MM.1S (cell line): ENCODE data around the gene TCF7L2.

Experiments
- DNase-seq: peaks from one replicate; pipeline ENCODE4 v3.0.0-alpha.2; 2015
- H2AFZ ChIP-seq: fragments of 300-600 bp; sonication (generic); 2 replicates; pipeline ENCODE4 v1.6.0; 2016; ENCODE audit warnings: antibody characterized with exemption, low read length
- H3F3A ChIP-seq: fragments of 300-600 bp; sonication (generic); 2 replicates; pipeline ENCODE4 v1.6.1; 2016; ENCODE audit warnings: mild to moderate bottlenecking, antibody characterized with exemption, low read length, moderate library complexity, mixed read lengths; ENCODE audit not compliant: insufficient read depth
- H3K27ac ChIP-seq: fragments of 300-600 bp; sonication (generic); 2 replicates; pipeline ENCODE4 v1.5.1; 2016; ENCODE audit warnings: mild to moderate bottlenecking, low read length
- H3K27me3 ChIP-seq: fragments of 300-600 bp; sonication (generic); replicated peaks from 2 replicates; pipeline ENCODE4 v1.6.0; 2016; ENCODE audit warnings: low read length; ENCODE audit not compliant: insufficient read depth
- H3K36me3 ChIP-seq: fragments of 300-600 bp; sonication (generic); replicated peaks from 2 replicates; pipeline ENCODE4 v1.6.1; 2016; ENCODE audit warnings: mild to moderate bottlenecking, low read length, mixed read lengths; ENCODE audit not compliant: insufficient read depth
- H3K4me1 ChIP-seq: fragments of 300-600 bp; sonication (generic); 2 replicates; pipeline ENCODE4 v1.6.1; 2016; ENCODE audit warnings: low read length, mixed read lengths
- H3K4me2 ChIP-seq: fragments of 300-600 bp; sonication (generic); 2 replicates; pipeline ENCODE4 v1.6.0; 2016; ENCODE audit warnings: low read depth, low read length
- H3K4me3 ChIP-seq: fragments of 300-600 bp; sonication (generic); 2 replicates; pipeline ENCODE4 v1.5.1; 2016; ENCODE audit warnings: low read length, mixed read lengths
- H3K79me2 ChIP-seq: fragments of 300-600 bp; sonication (generic); 2 replicates; pipeline ENCODE4 v1.6.1; 2016; ENCODE audit warnings: mixed run types, low read length, mixed read lengths
- H3K9ac ChIP-seq: fragments of 300-600 bp; sonication (generic); 2 replicates; pipeline ENCODE4 v1.6.1; 2016; ENCODE audit warnings: low read length, mixed read lengths
- H3K9me2 ChIP-seq: fragments of 300-600 bp; sonication (generic); replicated peaks from 2 replicates; pipeline ENCODE4 v1.6.1; 2016; ENCODE audit warnings: mild to moderate bottlenecking, low read length, mixed read lengths; ENCODE audit not compliant: insufficient read depth
- H3K9me3 ChIP-seq: fragments of 300-600 bp; sonication (generic); replicated peaks from 2 replicates; pipeline ENCODE4 v1.6.1; 2016; ENCODE audit warnings: mild to moderate bottlenecking, low read length, mixed read lengths; ENCODE audit not compliant: insufficient read depth
- H4K20me1 ChIP-seq: fragments of 300-600 bp; sonication (generic); 2 replicates; pipeline ENCODE4 v1.6.1; 2016; ENCODE audit warnings: mild to moderate bottlenecking, low read length, moderate library complexity, mixed read lengths; ENCODE audit not compliant: insufficient read depth
- CTCF ChIP-seq: fragments of 300-600 bp; sonication (generic); IDR thresholded peaks from 2 replicates; pipeline ENCODE4 v1.5.1; 2016; ENCODE audit warnings: antibody characterized with exemption, low read length, mixed read lengths
- EZH2 ChIP-seq: fragments of 300-600 bp; sonication (generic); optimal IDR thresholded peaks from 2 replicates; pipeline ENCODE3; 2017; ENCODE audit warnings: low read depth, mild to moderate bottlenecking, antibody characterized with exemption, low read length, mixed read lengths
- EZH2phosphoT487 ChIP-seq: fragments of 300-600 bp; sonication (generic); IDR thresholded peaks from 2 replicates; pipeline ENCODE4 v1.6.1; 2018; ENCODE audit warnings: antibody characterized with exemption, low read length

Gene TCF7L2

GRCh38 chr10:113071446-113071845 is 121.4 kb downstream of the TCF7L2 start:
- no peak for DNase-seq
- no peaks in the 10 kb centered on the region for H3K36me3 ChIP-seq
- H2AFZ ChIP-seq: no peak overlapping the region
- H3K9me2 ChIP-seq: no peaks in the 10 kb centered on the region
- H3K9me3 ChIP-seq: no peaks in the 10 kb centered on the region
- H4K20me1 ChIP-seq: no peaks in the 10 kb centered on the region
- no peaks in the 10 kb centered on the region for H3K27me3 ChIP-seq
- H3K9ac ChIP-seq: no peak overlapping the region
- H3F3A ChIP-seq: no peaks in the 10 kb centered on the region
- no peaks in the 10 kb centered on the region for H3K79me2 ChIP-seq
- no peak overlapping the region for H3K27ac ChIP-seq
- no peak overlapping the region for H3K4me2 ChIP-seq
- no peak overlapping the region for H3K4me3 ChIP-seq
- TF ChIP-seq EZH2phosphoT487 (no peak), EZH2 (no peak), CTCF (no peak)
- no peaks in the 10 kb centered on the region for H3K4me1 ChIP-seq

- no peaks in the 10 kb centered on the region for H3K79me2 ChIP-seq
- no peak overlapping the region for H3K4me2 ChIP-seq
- H2AFZ ChIP-seq: no peak overlapping the region
- TF ChIP-seq EZH2phosphoT487 (no peak), EZH2 (no peak), CTCF (no peak)
- no peak overlapping the region for H3K27ac ChIP-seq
- no peaks in the 10 kb centered on the region for H3K9me2 ChIP-seq
- no peaks in the 10 kb centered on the region for H3K27me3 ChIP-seq
- H3K9me3 ChIP-seq: no peaks in the 10 kb centered on the region
- H3K4me1 ChIP-seq: no peaks in the 10 kb centered on the region
- H3K36me3 ChIP-seq: no peaks in the 10 kb centered on the region
- H3F3A ChIP-seq: no peaks in the 10 kb centered on the region
- H3K4me3 ChIP-seq: no peak overlapping the region
- no peak for DNase-seq
- H3K9ac ChIP-seq: no peak overlapping the region
- no peaks in the 10 kb centered on the region for H4K20me1 ChIP-seq
Measured at GRCh38 chr10:113073549-113074189, 123.6 kb downstream of the TCF7L2 start.

GRCh38 chr10:113076949-113077348 is 126.9 kb downstream of the TCF7L2 start:
- no peaks in the 10 kb centered on the region for H3K79me2 ChIP-seq
- no peak overlapping the region for H2AFZ ChIP-seq
- TF ChIP-seq CTCF: no peak
- no peak for TF ChIP-seq EZH2phosphoT487
- no peak for TF ChIP-seq EZH2
- H3K9ac ChIP-seq: no peak overlapping the region
- H3K27ac ChIP-seq: no peak overlapping the region
- H3K4me1 ChIP-seq: no peaks in the 10 kb centered on the region
- no peaks in the 10 kb centered on the region for H3K36me3 ChIP-seq
- no peaks in the 10 kb centered on the region for H4K20me1 ChIP-seq
- DNase-seq: no peak
- H3K9me3 ChIP-seq: no peaks in the 10 kb centered on the region
- H3F3A ChIP-seq: no peaks in the 10 kb centered on the region
- no peak overlapping the region for H3K4me2 ChIP-seq
- H3K4me3 ChIP-seq: no peak overlapping the region
- H3K9me2 ChIP-seq: no peaks in the 10 kb centered on the region
- no peaks in the 10 kb centered on the region for H3K27me3 ChIP-seq
